Measurements from ENCODE around the gene OXSM.

DNA sequence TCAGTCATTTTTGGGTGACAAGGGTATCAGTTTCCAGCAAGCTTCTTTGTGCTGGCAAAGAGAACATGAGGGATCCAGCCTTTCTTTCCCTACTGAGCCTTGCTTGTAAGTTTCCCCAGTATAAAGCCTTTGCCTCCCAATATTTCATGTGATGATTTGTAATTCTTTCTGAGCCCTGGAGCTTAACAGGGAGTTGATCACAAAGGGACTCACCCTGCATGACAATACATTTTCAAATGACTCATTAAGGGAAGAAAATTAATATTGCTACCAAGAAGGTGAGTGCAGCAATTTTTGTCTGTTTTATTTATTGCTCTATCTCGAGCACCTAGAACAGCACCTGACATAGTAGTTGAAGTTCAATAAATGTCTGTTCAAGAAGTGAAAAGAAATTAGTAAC is 27.7 kb downstream of the OXSM start:
- TF ChIP-seq, protein P1, sequence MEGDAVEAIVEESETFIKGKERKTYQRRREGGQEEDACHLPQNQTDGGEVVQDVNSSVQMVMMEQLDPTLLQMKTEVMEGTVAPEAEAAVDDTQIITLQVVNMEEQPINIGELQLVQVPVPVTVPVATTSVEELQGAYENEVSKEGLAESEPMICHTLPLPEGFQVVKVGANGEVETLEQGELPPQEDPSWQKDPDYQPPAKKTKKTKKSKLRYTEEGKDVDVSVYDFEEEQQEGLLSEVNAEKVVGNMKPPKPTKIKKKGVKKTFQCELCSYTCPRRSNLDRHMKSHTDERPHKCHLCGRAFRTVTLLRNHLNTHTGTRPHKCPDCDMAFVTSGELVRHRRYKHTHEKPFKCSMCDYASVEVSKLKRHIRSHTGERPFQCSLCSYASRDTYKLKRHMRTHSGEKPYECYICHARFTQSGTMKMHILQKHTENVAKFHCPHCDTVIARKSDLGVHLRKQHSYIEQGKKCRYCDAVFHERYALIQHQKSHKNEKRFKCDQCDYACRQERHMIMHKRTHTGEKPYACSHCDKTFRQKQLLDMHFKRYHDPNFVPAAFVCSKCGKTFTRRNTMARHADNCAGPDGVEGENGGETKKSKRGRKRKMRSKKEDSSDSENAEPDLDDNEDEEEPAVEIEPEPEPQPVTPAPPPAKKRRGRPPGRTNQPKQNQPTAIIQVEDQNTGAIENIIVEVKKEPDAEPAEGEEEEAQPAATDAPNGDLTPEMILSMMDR (optimal IDR thresholded peaks at IDR 0.05 in 1 of 3, IDR thresholded peaks at IDR 0.05 in 1 of 3, conservative IDR thresholded peaks at IDR 0.05 in 1 of 3; ENCODE audit: extremely low read depth in 1 of 3, insufficient read depth in 2 of 3, low read length in 3 of 3), result no peak
- no peak for TF ChIP-seq EZH2 (IDR thresholded peaks at IDR 0.05; ENCODE audit: low read length)

All from keratinocyte (primary cell).